ENCODE data around the gene GLT6D1.

GLT6D1 gene

DNA sequence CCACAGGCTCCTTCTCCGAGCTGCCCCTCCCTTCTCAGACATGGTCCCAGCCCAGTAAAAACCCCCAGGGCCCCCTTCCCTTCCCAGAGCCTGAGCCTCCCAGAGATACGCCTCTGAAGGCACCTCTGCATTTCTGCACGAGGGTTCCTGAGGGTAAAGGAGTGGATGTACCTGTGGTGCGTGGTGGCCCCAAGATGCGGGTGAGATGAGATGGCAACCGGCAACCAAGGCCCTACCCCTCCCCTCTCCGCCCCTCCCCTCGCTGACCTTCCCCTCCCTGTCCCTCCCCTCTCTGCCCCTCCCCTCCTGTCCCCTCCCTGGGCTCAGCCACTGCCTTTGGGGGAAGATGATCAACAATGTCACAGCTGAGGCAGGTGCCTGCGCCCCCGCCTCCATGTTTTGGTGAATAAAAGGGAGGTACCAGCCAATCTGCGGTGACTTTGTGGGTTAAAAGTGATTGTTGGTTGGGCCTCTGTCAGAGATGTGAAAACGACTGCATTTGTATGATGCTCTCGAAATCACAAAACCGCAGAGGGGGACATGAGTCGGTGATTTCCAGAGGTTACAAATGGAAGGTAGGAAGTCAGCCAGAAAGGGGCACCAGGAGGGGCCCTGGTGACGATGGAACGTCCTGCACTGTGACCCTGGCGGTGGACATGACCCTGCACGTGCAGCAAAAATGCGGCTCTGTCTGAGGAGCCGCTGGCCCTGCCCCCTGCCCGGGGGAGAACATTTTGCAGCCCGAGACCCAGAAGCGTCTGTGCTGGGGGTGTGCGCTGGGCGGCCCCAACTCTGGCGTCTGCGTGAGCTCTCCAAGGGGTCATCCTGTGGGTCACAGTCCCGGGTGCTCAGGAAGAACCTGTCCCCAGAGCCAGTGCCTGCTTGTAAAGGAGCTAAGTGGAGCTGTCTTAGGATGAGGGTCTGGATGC lies 27.5 kb upstream of the GLT6D1 start:
- DNase-seq (ENCODE audit: low read depth, low spot score), result peak; percentile 25
- no peak overlapping the region for H3K4me3 ChIP-seq (ENCODE audit: low read length)

- no peak for DNase-seq (ENCODE audit: low read depth, low spot score)
- H3K4me3 ChIP-seq (ENCODE audit: low read length), result no peak overlapping the region
Measured at GRCh38 chr9:135665795-135666189, 26.5 kb upstream of the GLT6D1 start.

GRCh38 chr9:135664801-135665794 lies 25.8 kb upstream of the GLT6D1 start:
- DNase-seq (ENCODE audit: low read depth, low spot score), result no peak

DNA sequence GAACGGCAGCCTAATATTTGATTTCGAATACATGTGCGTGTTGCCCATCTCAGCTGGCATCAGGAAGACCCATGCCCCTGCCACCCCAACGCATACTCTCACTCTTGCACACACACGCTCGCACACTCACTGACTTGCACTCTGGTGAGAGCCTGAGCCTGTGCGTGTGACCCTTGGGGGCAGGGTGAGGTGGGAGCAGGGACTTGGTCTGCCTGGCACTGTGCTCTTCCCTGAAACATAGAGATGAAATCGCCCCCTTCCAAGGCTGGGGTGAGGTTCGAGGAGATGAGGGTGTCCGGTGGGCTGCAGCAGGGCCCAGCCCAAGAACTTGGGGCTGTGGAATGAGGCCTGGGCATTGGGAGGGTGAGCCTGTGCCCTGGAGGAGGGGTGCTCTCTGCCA lies 24.9 kb upstream of the GLT6D1 start:
- no peak for DNase-seq (ENCODE audit: low read depth, low spot score)

More at GRCh38 chr9:135664801-135665794, 25.8 kb upstream of the GLT6D1 start:
- H3K4me3 ChIP-seq (ENCODE audit: low read length), result no peak overlapping the region

GRCh38 chr9:135663857-135664256 lies 24.5 kb upstream of the GLT6D1 start:
- no peak overlapping the region for H3K4me3 ChIP-seq (ENCODE audit: low read length)
- no peak for DNase-seq (ENCODE audit: low read depth, low spot score)

More for the DNA sequence above, 24.9 kb upstream of the GLT6D1 start:
- no peak overlapping the region for H3K4me3 ChIP-seq (ENCODE audit: low read length)

GRCh38 chr9:135663451-135663770 lies 24.1 kb upstream of the GLT6D1 start:
- no peak overlapping the region for H3K4me3 ChIP-seq (ENCODE audit: low read length)
- no peak for DNase-seq (ENCODE audit: low read depth, low spot score)

DNA sequence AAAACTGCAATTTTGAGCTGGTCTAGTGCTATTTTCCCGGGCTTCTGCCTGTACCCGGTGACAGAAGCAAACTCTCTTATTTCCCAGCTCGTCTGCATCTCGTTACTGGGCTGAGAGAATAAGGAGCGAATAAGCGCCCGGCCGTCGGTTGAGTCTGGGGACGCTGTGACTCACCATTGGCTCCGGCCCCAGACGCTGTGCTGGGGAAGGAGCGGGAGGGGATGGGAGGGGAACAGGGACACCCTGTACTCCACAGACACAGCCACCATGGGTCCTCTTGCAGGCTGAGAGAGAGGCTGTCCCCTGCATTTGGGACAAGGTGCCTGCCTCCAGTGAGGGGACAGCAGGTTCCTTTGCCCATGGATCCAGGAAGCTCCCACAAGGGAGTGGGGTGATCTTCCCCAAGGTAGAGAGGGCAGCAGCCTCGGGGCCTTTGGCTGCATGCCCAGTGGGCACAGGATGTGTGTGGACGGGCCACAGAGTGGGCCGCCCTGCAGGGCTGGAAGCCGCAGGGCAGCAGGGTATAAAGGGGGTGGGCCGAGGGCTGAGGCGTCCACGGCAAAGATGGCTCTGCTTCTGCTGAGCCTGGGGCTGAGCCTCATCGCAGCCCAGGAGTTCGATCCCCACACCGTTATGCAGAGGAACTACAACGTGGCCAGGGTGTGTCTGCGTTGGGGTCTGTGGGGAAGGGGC lies 23.6 kb upstream of the GLT6D1 start, which contains the start of gene LCN9:
Gene LCN9, plus strand, starts transcription at position 552 of the 693 bp plus-strand sequence. Its CDS starts 13 bp downstream, at position 565.
- H3K4me3 ChIP-seq (ENCODE audit: low read length), result no peak within 1 kb of the TSS
- DNase-seq (ENCODE audit: low read depth, low spot score), result no peak

DNA sequence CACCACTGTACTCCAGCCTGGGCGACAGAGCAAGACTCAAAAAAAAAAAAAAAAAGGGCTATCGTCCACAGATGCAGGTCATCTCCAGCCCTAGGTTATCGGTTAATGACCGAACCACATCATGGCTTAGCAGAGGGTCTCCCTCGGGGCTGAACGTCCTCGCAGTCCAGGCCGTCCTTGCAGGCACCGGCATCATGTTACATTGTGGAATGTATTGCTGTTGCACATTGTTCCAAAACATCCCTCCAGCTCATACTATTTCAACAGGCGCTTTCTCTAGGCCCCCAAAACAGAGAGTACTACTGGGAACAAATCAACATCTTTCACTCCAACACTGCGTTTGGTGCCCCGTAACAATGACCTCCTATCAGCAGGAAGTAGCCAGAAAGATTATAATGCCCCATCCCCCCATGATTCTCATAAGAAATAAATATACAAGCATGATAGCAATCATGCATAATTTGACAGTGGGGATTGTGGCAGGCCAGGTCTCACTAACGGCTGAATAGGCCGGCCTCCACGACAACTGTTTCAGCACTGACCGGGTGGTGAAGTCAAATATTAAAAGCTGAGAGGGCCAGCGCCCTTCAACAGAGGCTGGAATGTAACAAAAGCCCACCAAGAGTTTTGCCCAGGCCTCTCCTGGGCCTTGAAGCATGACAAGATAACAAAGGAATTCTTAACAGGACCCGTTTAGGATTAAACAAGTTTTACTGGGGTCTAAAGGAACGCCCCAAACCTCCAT lies 22.6 kb upstream of the GLT6D1 start:
- no peak overlapping the region for H3K4me3 ChIP-seq (ENCODE audit: low read length)

GRCh38 chr9:135660407-135660806 lies 21.1 kb upstream of the GLT6D1 start:
- H3K4me3 ChIP-seq (ENCODE audit: low read length), result no peak overlapping the region
- DNase-seq (ENCODE audit: low read depth, low spot score), result no peak

More for the DNA sequence above, 22.6 kb upstream of the GLT6D1 start:
- no peak for DNase-seq (ENCODE audit: low read depth, low spot score)

DNA sequence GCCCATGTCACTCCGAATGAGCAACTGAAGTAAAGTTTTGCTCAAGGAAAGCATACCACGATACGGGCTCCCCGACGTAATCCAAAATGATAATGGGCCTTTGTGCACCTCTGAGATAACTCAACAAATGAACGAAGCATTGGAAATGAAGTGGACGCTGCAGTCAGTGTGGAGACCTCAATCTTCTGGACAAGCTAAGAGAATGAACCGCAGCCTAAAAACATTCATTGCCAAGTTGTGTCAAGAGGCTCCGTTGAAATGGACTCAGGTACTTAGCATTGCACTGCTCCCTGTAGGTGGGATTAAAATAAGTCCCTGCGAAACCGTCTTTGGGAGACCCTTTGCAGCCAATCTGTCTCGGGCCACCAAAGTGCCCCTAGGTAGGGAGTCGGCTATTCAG lies 19.9 kb upstream of the GLT6D1 start:
- no peak for DNase-seq (ENCODE audit: low read depth, low spot score)
- H3K4me3 ChIP-seq (ENCODE audit: low read length), result no peak overlapping the region

DNA sequence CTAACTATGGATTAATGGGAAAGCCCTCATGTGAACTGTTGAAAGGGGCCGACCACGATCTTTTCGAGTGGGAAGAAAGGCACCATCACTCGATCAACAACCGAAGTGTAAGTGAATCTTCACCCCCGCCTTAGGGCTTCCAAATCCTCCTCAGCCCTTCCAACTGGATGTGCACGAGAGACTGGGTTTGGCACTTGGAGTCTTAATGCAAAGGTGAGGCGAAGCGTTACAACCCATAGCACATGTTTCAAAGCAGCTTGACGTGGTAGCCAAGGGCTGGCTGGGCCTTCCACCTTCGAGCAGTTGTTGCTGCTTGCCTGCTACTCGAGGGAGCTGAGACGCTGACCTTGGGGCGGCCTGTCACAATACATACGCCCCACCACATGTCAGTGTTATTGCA lies 18.1 kb upstream of the GLT6D1 start:
- DNase-seq (ENCODE audit: low read depth, low spot score), result no peak
- H3K4me3 ChIP-seq (ENCODE audit: low read length), result no peak overlapping the region

- no peak overlapping the region for H3K4me3 ChIP-seq (ENCODE audit: low read length)
- no peak for DNase-seq (ENCODE audit: low read depth, low spot score)
Measured at GRCh38 chr9:135655317-135655716, 16.0 kb upstream of the GLT6D1 start.

GRCh38 chr9:135650408-135650807 lies 11.1 kb upstream of the GLT6D1 start:
- DNase-seq (ENCODE audit: low read depth, low spot score), result no peak
- H3K4me3 ChIP-seq (ENCODE audit: low read length), result no peak overlapping the region

DNA sequence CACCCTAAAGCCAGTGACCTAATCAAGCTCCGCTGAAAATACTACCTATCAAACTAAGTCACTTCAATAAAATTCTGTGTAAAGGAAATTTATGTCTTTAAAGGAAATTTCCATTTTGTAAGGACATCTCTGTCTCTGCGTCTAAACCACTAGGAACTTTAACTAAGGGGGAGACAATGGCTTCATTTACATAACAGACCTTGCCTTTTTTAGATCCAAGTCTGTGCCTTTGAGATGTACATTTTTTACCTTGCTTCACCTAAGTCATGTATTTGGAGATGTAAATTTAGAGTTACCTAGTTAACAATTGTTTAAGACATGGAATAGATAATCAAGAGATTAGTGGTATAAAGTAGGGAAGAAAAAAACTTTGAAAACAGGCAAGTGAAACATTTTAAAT lies 10.2 kb upstream of the GLT6D1 start:
- H3K4me3 ChIP-seq (ENCODE audit: low read length), result no peak overlapping the region
- DNase-seq (ENCODE audit: low read depth, low spot score), result no peak

- no peak for DNase-seq (ENCODE audit: low read depth, low spot score)
- no peak overlapping the region for H3K4me3 ChIP-seq (ENCODE audit: low read length)
Measured at GRCh38 chr9:135648494-135649410, 9.4 kb upstream of the GLT6D1 start.

DNA sequence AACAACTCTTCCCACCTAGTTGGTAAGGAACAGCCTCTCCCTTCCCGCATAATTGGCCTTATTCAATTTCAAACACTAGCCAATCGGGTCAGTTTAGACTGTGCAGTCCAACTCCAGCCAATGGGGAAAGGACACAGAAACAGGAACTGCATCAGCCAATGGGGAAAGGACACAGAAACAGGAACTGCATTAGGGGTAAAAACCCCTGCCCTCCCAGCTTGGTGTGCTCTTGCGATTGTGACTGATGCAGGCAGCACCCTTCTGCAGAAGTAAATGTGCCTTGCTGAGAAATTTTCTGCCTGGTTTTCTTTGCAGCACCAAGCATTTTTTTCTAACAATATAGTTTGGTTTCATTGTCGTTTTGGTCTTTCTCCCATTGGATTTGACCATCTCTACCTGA lies 8.5 kb upstream of the GLT6D1 start:
- DNase-seq (ENCODE audit: low read depth, low spot score), result no peak
- no peak overlapping the region for H3K4me3 ChIP-seq (ENCODE audit: low read length)

DNA sequence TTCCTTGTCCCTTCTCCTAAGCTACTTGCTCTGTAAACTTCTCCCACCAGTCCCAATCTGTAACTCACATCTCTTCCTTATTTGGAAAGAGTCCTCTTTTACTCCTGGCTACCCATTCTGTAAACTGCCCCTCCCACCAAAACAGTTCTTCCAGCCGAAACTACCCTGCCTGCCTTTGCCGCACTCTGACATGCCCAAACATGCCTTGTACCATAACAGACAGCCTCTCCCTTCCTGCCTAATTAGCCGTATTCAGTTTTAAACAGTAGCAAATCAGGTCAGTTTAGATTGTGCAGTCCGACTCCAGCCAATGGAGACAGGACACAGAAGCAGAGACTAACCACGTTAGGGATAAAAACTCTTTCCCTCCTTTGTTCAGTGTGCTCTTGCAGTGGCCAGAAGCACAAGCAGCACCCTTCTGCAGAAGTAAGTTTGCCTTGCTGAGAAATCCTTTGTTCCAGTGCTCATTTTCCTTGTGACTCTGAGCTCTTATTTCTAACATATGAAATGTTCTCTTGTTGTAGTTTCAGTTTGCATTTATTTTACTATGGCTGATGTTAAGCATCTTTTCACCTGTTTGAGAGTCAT lies 5.4 kb upstream of the GLT6D1 start:
- no peak for DNase-seq (ENCODE audit: low read depth, low spot score)
- H3K4me3 ChIP-seq (ENCODE audit: low read length), result no peak overlapping the region

All from Jurkat, Clone E6-1 (cell line).